HG02938 (cell line): ENCODE measurements around the gene CNDP1.
"Not testable (repeated sequence)": the region's sequence is repeated elsewhere in the genome, so short reads cannot be mapped to it uniquely, and the experiment has no call there.

Source experiments
- ATAC-seq: cut with Tn5 transposase; IDR thresholded peaks from one replicate; pipeline ENCODE4 v1.9.1; 2021; ENCODE audit warnings: mild to moderate bottlenecking, moderate library complexity; ENCODE audit not compliant: unreplicated experiment

CNDP1 gene

GRCh38 chr18:74534150-74534969 is at the start of gene CNDP1:
TSS of gene CNDP1 (plus strand) at chr18:74534500. CDS start at chr18:74534668, 168 bp downstream.
- no peak for ATAC-seq

- no peak for ATAC-seq
Observed at GRCh38 chr18:74486119-74486849, 48.0 kb upstream of the CNDP1 start.

GRCh38 chr18:74488354-74488753 is 45.9 kb upstream of the CNDP1 start:
- no peak for ATAC-seq

- no peak for ATAC-seq
Observed at GRCh38 chr18:74488864-74489263, 45.4 kb upstream of the CNDP1 start.

GRCh38 chr18:74489676-74490075 is 44.6 kb upstream of the CNDP1 start:
- ATAC-seq: no peak

- ATAC-seq: no peak
Observed at GRCh38 chr18:74492259-74492658, 42.0 kb upstream of the CNDP1 start.

GRCh38 chr18:74493689-74494088 is 40.6 kb upstream of the CNDP1 start:
- peak; percentile 25 for ATAC-seq

GRCh38 chr18:74494514-74494913 is 39.8 kb upstream of the CNDP1 start:
- no peak for ATAC-seq

- peak; percentile 66 for ATAC-seq
Observed at GRCh38 chr18:74495581-74496507, 38.5 kb upstream of the CNDP1 start, which contains the start of gene CNDP2. TSS of gene CNDP2 (plus strand) at chr18:74496363. CDS start at chr18:74499974, 3,611 bp downstream.

- ATAC-seq: peak; percentile 28
Observed at GRCh38 chr18:74496508-74497323, 37.6 kb upstream of the CNDP1 start.

GRCh38 chr18:74497324-74497676 is 37.0 kb upstream of the CNDP1 start:
- no peak for ATAC-seq

- ATAC-seq: no peak
Observed at GRCh38 chr18:74497778-74498177, 36.5 kb upstream of the CNDP1 start.

- peak; percentile 38 for ATAC-seq
Observed at GRCh38 chr18:74498712-74499627, 35.3 kb upstream of the CNDP1 start.

GRCh38 chr18:74499633-74500032 is 34.7 kb upstream of the CNDP1 start:
- peak; percentile 38 for ATAC-seq

- ATAC-seq: no peak
Observed at GRCh38 chr18:74500372-74500771, 33.9 kb upstream of the CNDP1 start.

- not testable (repeated sequence) for ATAC-seq
Observed at GRCh38 chr18:74500774-74501173, 33.5 kb upstream of the CNDP1 start.

GRCh38 chr18:74501386-74501785 is 32.9 kb upstream of the CNDP1 start:
- ATAC-seq: no peak

GRCh38 chr18:74503137-74503536 is 31.2 kb upstream of the CNDP1 start:
- ATAC-seq: no peak

GRCh38 chr18:74505776-74506175 is 28.5 kb upstream of the CNDP1 start:
- ATAC-seq: no peak
